ENCODE data around the gene CCDC180.
"Not testable (repeated sequence)": the region's sequence is repeated elsewhere in the genome, so short reads cannot be mapped to it uniquely, and the experiment has no call there.

CCDC180 gene

DNA sequence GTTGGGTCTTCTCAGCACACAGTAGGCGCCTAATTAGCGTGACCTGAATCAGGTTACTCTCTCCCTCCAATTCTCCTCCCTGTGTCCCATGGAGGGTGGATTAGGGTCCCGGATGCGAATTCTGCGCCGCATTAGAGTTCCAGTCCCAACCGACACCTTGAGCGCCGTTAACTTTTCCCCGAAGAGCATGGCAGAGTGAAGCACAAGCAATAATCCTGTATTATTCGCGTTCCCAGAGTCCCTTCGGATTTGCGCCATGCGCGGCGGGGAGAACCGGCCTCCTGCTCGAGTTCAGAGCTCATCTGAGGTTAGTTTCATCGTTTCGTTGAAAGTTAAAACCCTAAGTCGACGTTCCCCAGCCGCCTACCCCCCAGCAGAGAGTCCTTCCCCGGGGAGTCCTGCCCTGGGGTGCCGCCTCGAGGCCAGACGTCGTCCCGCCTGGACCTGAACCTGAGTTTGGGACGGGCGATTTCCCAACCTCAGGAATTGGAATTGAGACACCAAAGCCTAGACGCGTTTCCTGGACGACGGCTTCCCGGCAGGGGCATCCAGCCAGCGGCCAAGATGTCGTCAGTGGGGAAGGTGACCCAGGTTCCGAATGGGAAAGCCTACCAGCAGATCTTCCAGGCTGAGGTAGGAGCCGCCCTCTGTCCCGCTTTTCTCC lies at the start of gene CCDC180:
TSS of gene CCDC180 (plus strand) at position 160 of the 664 bp plus-strand sequence. CDS start at position 565, 405 bp downstream.
- DNase-seq (ENCODE audit: low read depth): no peak

DNA sequence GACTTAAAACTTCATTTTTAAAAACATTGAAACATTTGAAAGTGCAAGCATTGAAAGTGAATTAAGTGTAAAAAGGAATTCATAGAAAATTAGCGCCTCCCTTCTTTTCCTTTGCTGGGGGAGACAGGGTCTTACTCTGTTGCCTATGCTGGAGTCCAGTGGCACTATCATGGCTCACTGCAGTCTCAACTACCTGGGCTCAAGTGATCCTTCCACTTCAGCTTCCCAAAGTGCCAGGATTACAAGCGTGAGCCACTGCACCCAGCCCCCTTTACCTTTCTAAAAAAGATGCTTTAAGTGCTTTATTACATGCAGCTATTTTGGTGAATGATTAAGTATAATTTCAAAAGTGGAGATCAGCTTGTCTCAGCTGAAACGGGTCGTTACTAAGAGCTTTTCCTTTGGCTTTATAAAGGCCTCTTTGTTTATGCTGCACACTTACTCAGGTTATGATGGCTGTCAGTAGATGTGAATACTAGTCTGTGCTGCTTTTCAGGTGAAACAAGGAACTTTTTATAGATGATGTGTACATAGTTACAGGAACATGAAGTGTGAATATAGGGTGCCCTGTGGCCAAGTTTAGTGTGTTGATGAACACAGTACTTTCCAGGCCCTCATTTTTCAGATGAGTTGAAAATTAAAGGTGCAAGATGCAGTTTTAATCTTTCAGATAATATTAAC lies 47.5 kb upstream of the CCDC180 start:
- DNase-seq (ENCODE audit: low read depth): not testable (repeated sequence)

DNA sequence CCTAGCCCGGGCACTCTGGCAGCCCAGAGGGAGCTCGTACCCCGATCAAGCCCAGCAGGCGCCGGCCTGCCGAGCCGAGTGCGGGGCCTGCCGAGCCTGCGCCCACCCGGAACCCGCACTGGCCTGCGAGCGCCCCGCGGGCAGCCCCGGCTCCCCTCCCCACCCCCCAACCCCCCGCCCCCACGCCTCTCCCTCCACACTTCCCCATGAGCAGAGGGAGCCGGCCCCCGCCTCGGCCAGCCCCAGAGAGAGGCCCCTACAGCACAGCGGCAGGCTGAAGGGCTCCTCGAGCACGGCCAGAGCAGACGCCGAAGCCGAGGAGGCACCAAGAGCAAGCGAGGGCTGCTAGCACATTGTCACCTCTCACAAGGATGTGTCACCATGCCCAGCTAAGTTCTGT lies 36.2 kb upstream of the CCDC180 start:
- DNase-seq (ENCODE audit: low read depth): no peak

DNA sequence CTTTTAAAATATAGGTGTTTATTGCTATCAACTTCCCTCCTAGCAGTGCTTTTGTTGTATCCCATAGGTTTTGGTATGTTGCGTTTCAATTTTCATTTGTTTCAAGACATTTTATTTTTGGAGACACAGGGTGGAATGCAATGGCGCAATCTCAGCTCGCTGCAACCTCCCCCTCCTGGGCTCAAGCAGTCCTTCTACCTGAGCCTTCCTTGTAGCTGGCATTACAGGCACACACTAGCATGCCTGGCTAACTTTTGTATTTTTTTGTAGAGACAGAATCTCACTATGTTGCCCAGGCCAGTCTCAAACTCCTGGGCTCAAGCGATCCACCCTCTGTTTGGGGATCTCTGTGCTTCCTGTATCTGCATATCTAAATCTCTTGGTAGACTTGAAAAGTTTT lies 35.4 kb upstream of the CCDC180 start:
- DNase-seq (ENCODE audit: low read depth): no peak

DNA sequence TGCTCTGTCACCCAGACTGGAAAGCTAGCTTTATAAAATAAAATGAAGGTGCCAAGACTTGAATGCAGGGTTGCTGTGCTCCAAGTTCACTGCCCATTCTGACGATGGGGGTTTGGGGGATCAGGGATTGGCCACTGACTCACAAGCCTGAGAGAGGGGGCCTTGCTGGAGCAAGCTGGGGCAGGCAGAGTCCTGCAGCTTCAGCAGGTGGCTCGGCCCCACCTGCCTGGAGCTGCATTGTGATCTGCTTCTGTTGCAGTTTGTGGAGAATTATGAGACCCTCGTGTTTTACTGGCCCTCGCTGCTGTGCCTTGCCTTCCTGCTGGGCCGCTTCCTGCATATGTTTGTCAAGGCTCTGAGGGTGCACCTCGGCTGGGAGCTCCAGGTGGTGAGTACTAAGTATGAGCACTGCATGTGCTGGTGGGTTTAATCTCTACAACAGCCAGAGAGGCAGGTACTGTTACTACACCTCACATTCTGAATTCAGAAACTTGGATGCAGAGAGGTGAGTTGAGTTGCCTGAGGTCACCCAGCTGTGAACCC lies 31.1 kb upstream of the CCDC180 start:
- no peak for DNase-seq (ENCODE audit: low read depth)

DNA sequence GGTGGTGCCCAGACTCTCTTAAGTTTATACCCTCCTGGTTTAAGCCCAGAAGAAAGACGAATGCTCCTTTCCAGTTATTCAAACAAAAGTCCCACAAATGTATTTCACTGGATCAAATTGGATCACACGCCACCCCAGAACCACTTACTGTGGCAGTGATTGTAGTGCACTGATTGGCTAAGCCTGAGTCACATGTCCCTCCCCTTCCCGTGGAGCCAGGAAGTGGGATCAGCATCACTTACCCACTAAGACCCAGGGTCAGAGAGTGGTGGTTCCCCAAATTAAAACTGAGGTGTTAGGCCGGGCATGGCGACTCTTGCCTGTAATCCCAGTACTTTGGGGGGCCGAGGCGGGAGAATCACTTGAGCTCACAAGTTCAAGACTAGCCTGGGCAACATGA lies 29.5 kb upstream of the CCDC180 start:
- DNase-seq (ENCODE audit: low read depth): no peak

DNA sequence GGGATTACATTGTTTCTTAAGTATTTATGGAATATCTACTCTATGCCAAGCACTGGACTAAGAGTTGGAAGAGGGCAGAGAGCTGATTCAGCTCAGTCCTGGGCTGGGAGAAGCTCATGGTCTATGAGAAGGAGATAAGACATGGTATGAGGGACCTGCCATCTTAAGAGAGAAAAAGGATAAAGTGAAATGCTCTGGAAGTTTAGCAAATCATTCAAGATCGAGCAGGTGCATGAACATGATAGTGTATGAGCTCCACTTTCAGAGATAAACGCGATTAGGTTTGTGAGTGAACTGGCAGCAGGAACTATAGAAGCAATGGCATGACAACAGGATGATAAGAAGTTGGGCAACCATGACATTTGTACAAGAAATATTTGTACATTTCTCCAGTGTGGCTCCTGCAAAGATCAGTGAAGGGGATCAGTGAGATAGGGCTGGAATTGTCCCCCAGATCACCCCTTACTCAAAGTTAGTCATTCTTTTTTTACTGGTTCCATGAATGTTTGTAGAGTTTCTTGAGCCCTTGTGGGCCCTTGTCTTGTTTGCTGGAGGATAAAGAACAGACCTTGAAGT lies 26.6 kb upstream of the CCDC180 start:
- no peak for DNase-seq (ENCODE audit: low read depth)

DNA sequence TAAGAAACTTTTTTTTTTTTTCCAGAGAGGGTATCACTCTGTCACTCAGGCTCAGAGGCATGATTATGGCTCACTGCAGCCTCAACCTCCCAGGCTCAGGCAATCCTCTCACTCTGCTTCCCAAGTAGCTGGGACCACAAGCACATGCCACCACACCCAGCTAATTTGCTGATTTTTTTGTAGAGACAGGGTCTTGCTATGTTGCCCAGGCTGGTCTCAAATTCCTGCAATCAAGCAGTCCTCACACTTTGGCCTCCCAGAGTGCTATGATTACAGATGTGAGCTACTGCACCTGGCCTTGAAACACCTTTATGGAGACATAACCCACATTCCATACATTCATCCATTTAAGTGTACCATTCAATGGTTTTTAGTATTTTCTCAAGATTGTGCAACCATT lies 23.7 kb upstream of the CCDC180 start:
- no peak for DNase-seq (ENCODE audit: low read depth)

DNA sequence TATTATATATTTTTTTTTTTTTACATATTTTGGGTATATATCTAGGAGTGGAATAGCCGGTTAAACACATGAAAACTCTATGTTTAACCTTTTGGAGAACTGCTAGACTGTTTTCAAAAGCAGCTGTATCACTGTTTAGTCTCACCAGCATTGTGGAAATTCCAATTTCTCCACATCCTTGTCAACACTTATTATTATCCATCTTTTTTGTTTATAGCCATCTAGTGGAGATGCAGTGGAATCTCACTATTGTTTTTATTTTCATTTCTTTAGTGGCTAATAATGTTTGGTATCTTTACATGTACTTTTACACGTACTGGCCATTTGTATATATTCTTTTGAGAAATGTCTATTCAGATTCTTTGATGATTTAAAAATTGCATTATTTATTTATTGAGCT lies 22.7 kb upstream of the CCDC180 start:
- DNase-seq (ENCODE audit: low read depth): no peak

DNA sequence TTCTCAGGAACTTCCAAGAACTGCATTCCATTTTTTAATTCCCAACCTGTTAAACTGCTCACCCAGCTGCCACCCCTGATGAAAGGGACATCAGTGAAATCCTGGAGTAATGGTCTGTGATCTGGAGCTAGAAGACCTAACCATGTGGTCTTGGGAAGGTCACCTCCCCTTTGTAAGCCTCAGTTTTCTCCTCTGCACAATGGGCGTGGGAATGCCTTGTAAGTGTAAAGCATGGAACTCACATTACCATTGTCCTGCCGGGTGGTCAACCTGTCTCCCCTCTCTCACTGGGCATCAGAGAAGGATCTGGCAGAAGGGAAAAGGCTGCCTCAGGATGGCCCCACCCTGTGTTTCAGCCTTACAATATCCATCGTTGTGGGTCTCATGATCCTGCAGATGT lies 15.3 kb upstream of the CCDC180 start:
- no peak for DNase-seq (ENCODE audit: low read depth)

DNA sequence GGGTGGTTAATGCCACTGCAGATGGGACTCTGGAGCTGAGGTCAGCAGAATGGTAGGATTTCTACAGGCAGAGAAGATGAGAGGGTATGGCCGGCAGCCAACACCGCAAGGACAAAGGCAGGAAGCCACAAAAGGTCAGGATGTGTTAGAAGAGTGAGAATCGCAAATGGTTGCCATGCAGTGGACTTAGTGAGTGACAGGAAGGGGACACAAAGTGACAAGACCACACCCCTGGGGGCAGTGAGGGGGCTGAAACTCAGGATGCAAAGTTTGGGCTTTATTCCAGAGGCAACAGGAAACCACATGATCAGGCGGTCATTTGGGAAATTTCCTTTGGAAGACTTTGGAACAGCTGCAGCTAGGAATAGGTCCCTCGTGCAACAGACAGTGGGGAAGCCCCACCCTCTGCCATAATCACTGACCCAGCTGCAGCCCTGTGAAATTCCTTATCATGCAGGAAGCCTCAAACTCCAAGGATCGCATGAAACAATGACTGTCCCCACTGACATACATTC lies 14.2 kb upstream of the CCDC180 start:
- no peak for DNase-seq (ENCODE audit: low read depth)

DNA sequence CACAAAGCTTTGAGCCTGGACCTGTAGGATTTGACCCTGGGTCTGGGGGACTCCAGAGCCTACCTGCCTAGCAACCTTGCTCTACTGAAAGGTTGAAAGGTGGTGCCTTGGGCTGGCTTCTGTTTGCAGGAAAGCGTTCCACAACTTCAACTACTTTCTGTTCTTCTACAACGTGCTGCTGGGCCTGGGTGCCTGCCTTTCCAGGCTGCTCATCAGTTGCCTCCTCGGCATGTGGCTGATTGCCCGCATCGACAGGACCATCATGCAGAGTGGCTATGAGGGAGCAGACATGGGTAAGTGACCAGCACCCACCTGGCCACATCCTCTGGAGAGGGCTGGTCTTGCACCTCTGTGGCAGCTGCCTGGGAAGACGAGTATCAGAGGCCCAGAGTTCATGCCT lies 13.6 kb upstream of the CCDC180 start:
- DNase-seq (ENCODE audit: low read depth): no peak

DNA sequence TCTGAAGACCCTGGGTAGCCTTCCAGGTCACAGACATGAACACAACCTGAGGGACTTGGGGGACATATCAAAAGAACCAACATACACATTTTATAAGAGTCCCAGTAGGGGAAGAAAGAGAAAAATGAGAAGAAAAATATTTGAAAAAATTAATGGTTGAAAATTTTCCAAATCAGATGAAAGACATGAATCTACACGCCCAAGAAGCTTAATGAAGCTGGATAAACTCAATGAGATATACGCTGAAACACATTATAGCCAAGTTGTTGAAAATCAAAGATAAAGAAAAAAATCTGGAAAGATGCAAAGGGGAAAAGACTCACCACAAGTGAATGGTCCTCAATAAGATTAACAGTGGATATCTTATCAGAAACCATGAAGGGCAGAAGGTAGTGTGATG lies 9.6 kb upstream of the CCDC180 start:
- no peak for DNase-seq (ENCODE audit: low read depth)

DNA sequence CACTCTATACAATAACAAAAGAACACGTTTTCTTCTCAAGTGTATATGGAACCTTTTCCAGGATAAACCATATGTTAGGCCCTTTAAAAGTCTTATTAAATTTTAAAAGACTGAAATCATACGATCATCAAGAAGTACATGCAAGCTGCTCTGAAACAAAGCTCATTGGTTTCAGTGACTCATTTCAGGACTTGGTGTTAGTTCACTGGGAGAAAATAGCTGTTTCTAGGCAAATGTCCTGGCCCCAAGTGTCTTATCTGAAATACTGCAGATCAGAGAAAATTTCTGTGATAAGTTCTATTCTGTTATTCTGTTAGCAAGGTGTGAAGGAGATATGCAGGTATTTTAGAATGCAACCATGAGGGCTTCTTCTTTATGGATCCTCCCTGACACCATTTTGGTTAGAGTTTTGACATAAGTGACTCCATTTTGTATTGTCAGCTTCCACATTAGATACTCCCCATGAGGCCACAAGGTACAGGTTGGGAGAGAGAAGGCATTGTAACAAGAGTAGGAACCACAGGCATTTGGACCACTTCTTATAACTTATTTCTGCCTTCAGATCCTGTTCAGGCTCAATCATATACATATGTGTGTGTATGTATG lies 7.5 kb upstream of the CCDC180 start:
- DNase-seq (ENCODE audit: low read depth): no peak

DNA sequence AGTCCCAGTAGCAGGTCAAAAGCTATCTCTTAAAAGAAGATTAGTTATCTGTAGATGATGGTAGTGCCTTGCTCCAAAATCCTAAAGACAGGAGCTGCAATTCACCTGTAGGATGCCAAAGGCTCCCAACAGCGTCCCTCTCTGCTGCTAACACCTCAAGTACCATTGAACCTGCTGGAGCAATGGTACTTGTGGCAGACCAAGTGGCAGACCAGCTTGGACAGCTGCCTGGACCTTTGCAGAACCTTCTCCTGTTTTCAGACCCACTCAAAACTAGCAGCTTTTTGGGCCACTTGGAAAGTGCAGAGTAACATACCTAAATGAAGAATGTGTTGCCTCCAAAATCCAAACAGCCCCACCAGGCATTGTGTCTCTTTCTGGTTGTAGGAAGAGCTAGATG lies 6.9 kb upstream of the CCDC180 start:
- no peak for DNase-seq (ENCODE audit: low read depth)

DNA sequence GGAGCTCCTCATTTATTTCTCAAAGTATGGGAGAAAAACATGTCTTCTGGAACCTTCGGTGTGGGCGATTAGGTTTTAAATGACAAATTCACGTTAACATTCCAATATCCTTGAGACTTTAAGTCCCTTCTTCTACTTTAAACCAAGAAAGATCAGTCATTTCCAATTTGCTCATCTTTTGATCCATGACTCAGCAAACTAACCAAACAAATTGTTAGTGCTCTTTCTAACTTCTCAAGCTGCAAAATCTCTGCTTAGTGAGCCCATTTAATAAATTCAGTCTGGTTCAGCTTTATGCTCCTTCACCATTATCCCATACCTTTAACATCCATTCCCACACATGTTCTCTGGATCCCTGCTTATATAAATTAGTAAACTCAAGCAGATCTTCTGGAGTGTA lies 5.5 kb upstream of the CCDC180 start:
- no peak for DNase-seq (ENCODE audit: low read depth)

DNA sequence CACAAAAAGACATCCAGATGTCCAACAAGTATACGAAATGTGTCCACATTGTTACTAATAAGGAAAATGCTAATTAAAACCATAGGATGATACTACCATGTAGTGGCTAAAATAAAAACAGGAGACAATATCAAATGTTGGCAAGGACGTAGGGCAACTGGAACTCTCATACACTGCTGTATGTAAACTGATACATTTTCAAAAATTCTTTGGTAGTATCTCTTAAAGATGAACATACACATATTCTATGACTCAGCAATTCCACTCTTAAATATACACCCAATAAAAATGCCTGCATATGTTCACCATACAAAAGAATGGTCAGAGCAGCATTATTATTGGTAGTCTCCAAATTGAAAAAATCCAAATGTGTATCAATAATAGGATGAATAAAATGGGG lies 2.9 kb upstream of the CCDC180 start:
- DNase-seq (ENCODE audit: low read depth): no peak

DNA sequence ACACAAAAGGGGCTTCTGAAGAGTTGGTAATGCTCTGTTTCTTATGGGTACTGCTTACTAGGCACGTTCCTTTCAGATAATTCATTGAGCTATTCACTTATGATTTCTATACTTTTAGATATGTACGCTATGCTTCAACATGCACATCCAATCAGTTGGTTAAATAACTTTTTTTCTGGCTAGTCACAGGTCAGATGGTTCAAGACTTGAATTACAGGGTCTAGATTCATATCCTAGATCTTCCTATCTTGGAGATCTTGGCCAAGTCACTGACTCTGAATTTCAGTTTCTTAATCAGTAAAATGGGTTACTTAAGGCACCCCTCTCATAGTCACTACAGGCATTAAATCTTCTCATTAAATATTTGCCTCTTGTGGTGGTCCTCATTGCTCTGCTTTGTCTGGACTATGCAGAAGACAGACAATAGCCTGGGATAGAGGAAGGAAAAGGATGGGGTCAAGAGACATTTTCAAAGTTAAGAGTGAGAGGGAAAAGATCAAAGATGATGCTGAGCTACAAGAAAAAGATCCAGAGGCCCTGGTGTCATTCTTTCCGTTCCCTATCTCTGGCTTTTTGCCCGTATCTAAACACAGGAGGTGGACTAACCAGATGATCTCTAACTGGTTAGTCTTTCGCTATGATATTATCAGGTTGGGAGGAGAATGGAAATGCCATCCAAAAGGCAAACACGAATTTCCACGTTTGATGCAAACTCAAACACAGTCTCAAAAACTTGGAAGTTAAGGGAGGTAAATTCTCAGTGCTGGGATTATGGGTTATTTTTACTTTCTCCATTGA lies 1.8 kb upstream of the CCDC180 start:
- DNase-seq (ENCODE audit: low read depth): no peak

DNA sequence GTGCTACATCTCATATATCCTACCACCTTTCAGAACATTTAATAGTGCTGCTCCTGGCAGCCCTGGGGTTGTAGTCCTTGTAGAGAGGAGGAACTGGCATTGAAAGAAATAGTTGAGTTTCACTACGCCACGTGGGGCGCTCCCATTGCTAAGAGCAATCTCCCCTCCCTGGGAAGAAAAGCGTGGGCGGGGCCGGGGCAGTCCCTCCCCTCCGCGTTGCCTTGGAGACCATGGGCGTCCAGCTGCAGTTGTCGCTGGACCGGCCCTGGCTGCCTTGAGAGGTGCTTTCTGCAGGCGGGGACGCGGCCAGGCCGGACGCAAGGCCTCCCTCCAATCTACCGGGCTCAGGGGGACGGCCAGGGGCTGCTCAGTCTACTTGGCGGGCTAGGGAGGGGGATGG lies 368 bp upstream of the CCDC180 start:
- no peak for DNase-seq (ENCODE audit: low read depth)

DNA sequence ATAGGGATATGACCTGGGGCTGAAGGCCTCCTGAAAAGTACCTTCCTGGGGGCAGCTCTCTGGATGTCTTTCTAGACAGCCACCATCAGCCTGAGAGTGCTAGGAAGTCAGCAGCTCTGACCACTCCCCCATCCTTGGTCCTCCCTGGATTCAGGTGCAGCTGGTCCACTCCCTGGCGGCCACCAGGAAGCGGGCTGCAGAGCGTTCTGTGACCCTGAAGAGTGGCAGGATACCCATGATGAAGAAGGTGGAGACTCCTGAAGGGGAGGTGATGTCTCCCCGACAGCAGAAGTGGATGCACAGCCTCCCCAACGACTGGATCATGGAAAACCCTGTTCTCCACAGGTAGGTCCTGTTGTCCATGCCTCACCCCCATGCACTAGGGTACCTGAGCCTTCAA lies 1.8 kb downstream of the CCDC180 start:
- no peak for DNase-seq (ENCODE audit: low read depth)

DNA sequence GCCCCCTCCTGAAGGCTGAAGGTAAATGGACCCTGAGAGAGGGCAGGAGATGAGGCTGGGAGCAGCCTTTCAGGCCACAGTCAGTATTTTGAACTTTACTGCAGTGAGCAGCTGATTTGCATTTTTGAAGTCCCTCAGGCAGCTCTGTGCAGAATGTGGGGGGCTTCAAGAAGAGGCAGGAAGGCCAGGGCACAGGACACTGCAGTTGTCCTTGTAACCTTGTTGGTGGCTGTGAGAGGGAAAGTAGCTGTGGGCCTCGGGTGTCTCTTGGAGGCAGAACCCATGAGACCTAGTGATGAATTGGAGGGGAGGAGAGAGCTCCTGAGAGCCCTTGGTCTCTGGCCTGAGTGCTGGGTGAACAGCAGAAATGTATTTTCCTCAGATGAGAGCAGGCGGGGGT lies 2.6 kb downstream of the CCDC180 start:
- DNase-seq (ENCODE audit: low read depth): no peak

DNA sequence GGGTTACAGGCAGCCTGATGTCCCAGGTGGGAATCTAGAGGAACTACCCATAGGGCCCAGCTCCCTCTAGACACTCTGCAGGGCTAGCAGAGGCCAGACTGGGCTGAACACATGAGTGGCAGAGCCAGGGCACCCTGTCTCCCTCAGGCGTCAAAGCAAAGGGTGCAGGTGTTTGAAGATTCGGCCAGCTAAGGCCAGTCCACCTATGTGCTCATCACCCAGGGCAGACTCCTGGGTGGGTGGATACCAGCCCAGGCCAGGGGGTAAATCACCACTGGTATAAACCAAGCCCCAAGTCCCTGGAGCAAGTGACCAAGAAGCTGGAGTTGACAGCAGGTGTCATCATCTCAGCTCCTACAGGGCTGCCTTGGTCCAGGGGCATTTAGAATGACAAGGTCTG lies 3.4 kb downstream of the CCDC180 start:
- no peak for DNase-seq (ENCODE audit: low read depth)
